ENCODE data around the gene EP400.
"Not testable (repeated sequence)": the region's sequence is repeated elsewhere in the genome, so short reads cannot be mapped to it uniquely, and the experiment has no call there.

Gene EP400

GRCh38 chr12:131928711-131929580 is 20.8 kb upstream of the EP400 start, which contains the start of gene PUS1:
Gene PUS1, plus strand, starts transcription at chr12:131929276. Its CDS starts 447 bp downstream, at chr12:131929723.
- DNase-seq = peak; percentile 89

GRCh38 chr12:131929581-131930456 is 19.9 kb upstream of the EP400 start:
- no peak for DNase-seq

GRCh38 chr12:131930510-131930909 is 19.2 kb upstream of the EP400 start:
- no peak for DNase-seq

- no peak for DNase-seq
Measured at GRCh38 chr12:131933387-131933786, 16.4 kb upstream of the EP400 start.

GRCh38 chr12:131934535-131934934 is 15.2 kb upstream of the EP400 start:
- DNase-seq = no peak

- no peak for DNase-seq
Measured at GRCh38 chr12:131938082-131938481, 11.7 kb upstream of the EP400 start.

GRCh38 chr12:131939007-131939406 is 10.7 kb upstream of the EP400 start:
- no peak for DNase-seq

GRCh38 chr12:131940141-131940547 is 9.6 kb upstream of the EP400 start:
- DNase-seq = no peak

- no peak for DNase-seq
Measured at GRCh38 chr12:131941116-131941986, 8.4 kb upstream of the EP400 start.

GRCh38 chr12:131941987-131942341 is 7.8 kb upstream of the EP400 start:
- DNase-seq = no peak

GRCh38 chr12:131942671-131943070 is 7.1 kb upstream of the EP400 start:
- DNase-seq = no peak

- no peak for DNase-seq
Measured at GRCh38 chr12:131943389-131943788, 6.4 kb upstream of the EP400 start.

- DNase-seq = no peak
Measured at GRCh38 chr12:131943876-131944275, 5.9 kb upstream of the EP400 start.

GRCh38 chr12:131944601-131945251 is 5.0 kb upstream of the EP400 start:
- no peak for DNase-seq

GRCh38 chr12:131946757-131947156 is 3.0 kb upstream of the EP400 start:
- no peak for DNase-seq

GRCh38 chr12:131947482-131948027 is 2.2 kb upstream of the EP400 start:
- DNase-seq = no peak

GRCh38 chr12:131948166-131948712 is 1.5 kb upstream of the EP400 start:
- no peak for DNase-seq

GRCh38 chr12:131948713-131949430 is 870 bp upstream of the EP400 start:
- DNase-seq = not testable (repeated sequence)

- no peak for DNase-seq
Measured at GRCh38 chr12:131950182-131950913, 606 bp downstream of the EP400 start.

GRCh38 chr12:131953810-131954209 is 4.1 kb downstream of the EP400 start:
- DNase-seq = not testable (repeated sequence)
